OCI-LY7 (cell line): ENCODE data around the gene MLF1. TPM values are rescaled to one million over a fixed set of nuclear protein-coding genes. Genes with fewer than 3 reads are reported as not detected.
A peak's percentile ranks its signal among the peaks of the same experiment; 100 is the strongest.

Experiments used
- BruUV-seq: library from RNA; stranded (reverse); fragments of 400-500 nt; replicated peaks from 2 replicates; lab custom pipeline; 2021; lab: Mats Ljungman, UMichigan
- CTCF ChIA-PET: fragments of 300-600 bp; sonication (Branson Sonifier 250); formaldehyde crosslinking; loops from one replicate; lab custom pipeline; 2022; ENCODE audit warnings: antibody characterized with exemption; ENCODE audit not compliant: unreplicated experiment; lab: Charles Lee
- POLR2A ChIA-PET: fragments of 300-600 bp; sonication (Branson Sonifier 250); formaldehyde crosslinking; loops from one replicate; lab custom pipeline; 2022; ENCODE audit warnings: antibody characterized with exemption; lab: Charles Lee
- DNase-seq: peaks from one replicate; pipeline ENCODE4 v3.0.0-alpha.2; 2015; ENCODE audit warnings: low spot score
- H2AFZ ChIP-seq: fragments of 200-600 bp; sonication (generic), shearing (Covaris generic); 2 replicates; pipeline ENCODE4 v1.6.1; 2014; ENCODE audit warnings: mild to moderate bottlenecking, antibody characterized with exemption, low read length, moderate library complexity
- H3K27ac ChIP-seq: fragments of 200-600 bp; sonication (generic); 2 replicates; pipeline ENCODE4 v1.5.1; 2014; ENCODE audit warnings: mixed run types, low read depth, mild to moderate bottlenecking, moderate library complexity, low read length, inconsistent platforms; ENCODE audit not compliant: poor library complexity, severe bottlenecking
- H3K36me3 ChIP-seq: fragments of 200-600 bp; sonication (generic); 2 replicates; pipeline ENCODE4 v1.6.1; 2014; ENCODE audit warnings: mild to moderate bottlenecking, antibody characterized with exemption, low read length, moderate library complexity, mixed read lengths; ENCODE audit not compliant: insufficient read depth
- H3K4me1 ChIP-seq: fragments of 200-600 bp; sonication (generic); 2 replicates; pipeline ENCODE4 v1.5.1; 2014; ENCODE audit warnings: mild to moderate bottlenecking, low read length; ENCODE audit not compliant: insufficient read depth, poor library complexity, severe bottlenecking
- H3K4me2 ChIP-seq: fragments of 200-600 bp; sonication (generic); 2 replicates; pipeline ENCODE4 v1.6.1; 2014; ENCODE audit warnings: mild to moderate bottlenecking, low read length
- H3K4me3 ChIP-seq: fragments of 200-600 bp; sonication (generic); 2 replicates; pipeline ENCODE4 v1.5.1; 2014; ENCODE audit warnings: mild to moderate bottlenecking, low read depth, low read length; ENCODE audit not compliant: poor library complexity, severe bottlenecking
- H3K79me2 ChIP-seq: fragments of 200-600 bp; sonication (generic); 2 replicates; pipeline ENCODE4 v1.6.1; 2016; ENCODE audit warnings: low read depth, mild to moderate bottlenecking, low read length, moderate library complexity, mixed read lengths; ENCODE audit not compliant: insufficient read depth
- H3K9me2 ChIP-seq: fragments of 200-600 bp; sonication (generic); 2 replicates; pipeline ENCODE4 v1.6.1; 2016; ENCODE audit warnings: mild to moderate bottlenecking, low read length, mixed read lengths; ENCODE audit not compliant: insufficient read depth
- H3K9me3 ChIP-seq: fragments of 200-600 bp; sonication (generic); 2 replicates; pipeline ENCODE4 v1.6.1; 2014; ENCODE audit warnings: mild to moderate bottlenecking, mixed run types, low read length, mixed read lengths
- H4K20me1 ChIP-seq: fragments of 200-600 bp; sonication (generic); 2 replicates; pipeline ENCODE4 v1.6.1; 2014; ENCODE audit warnings: mild to moderate bottlenecking, antibody characterized with exemption, low read length, moderate library complexity, mixed read lengths; ENCODE audit not compliant: insufficient read depth
- CTCF ChIP-seq: fragments of 200-600 bp; sonication (generic); conservative IDR thresholded peaks from 2 replicates; pipeline ENCODE4 v1.5.1; 2014; ENCODE audit warnings: mild to moderate bottlenecking, antibody characterized with exemption, low read length, moderate library complexity, mixed read lengths
- EZH2phosphoT487 ChIP-seq: fragments of 200-600 bp; sonication (generic); IDR thresholded peaks from 2 replicates; pipeline ENCODE4 v1.6.1; 2018; ENCODE audit warnings: low read depth, borderline replicate concordance, mild to moderate bottlenecking, mixed run types, antibody characterized with exemption, low read length, moderate library complexity, mixed read lengths
- intact Hi-C: fragments of 100-400 bp; cut with micrococcal nuclease; formaldehyde crosslinking; loops from one replicate; pipeline ENCODE4 v1.10.0; 2022; ENCODE audit not compliant: unreplicated experiment
- total RNA-seq, 2 experiments: library from RNA; depleted of rRNA in 1 of 2; stranded (reverse); fragments of >200 nt in 1 of 2; shearing (Covaris generic) in 1 of 2; gene quantifications; 2 replicates each; pipeline ENCODE4 v1.2.3, GENCODE V29; 2014 to 2022

MLF1 gene
- total RNA-seq, 2 experiments from 2014 or later = not detected

- no peaks in the 10 kb centered on the region for H3K9me2 ChIP-seq
- H3K4me3 ChIP-seq = no peak overlapping the region
- DNase-seq = no peak
- H3K27ac ChIP-seq = no peak overlapping the region
- POLR2A ChIA-PET = no interaction called here
- no peaks in the 10 kb centered on the region for H3K79me2 ChIP-seq
- no peaks in the 10 kb centered on the region for H3K4me1 ChIP-seq
- no peak overlapping the region for H2AFZ ChIP-seq
- no peak overlapping the region for H3K4me2 ChIP-seq
- no TSS peak for BruUV-seq
- intact Hi-C loops = loop anchor here (5.0 kb wide), 1 partner anchor 669 kb away; no protein-coding TSS in a partner anchor
- CTCF ChIA-PET = no interaction called here
- no peaks in the 10 kb centered on the region for H3K36me3 ChIP-seq
- TF ChIP-seq EZH2phosphoT487 (no peak), CTCF (no peak)
- no peaks in the 10 kb centered on the region for H4K20me1 ChIP-seq
- no peaks in the 10 kb centered on the region for H3K9me3 ChIP-seq
Measured at GRCh38 chr3:158535918-158536317, 35.1 kb upstream of the MLF1 start.

GRCh38 chr3:158539414-158540014 lies 31.5 kb upstream of the MLF1 start:
- DNase-seq = peak; percentile 47
- Histone ChIP-seq H3K4me2 (no peak overlapping the region), H3K79me2 (no peaks in the 10 kb centered on the region), H3K4me1 (no peaks in the 10 kb centered on the region), H2AFZ (no peak overlapping the region), H3K27ac (no peak overlapping the region), H4K20me1 (no peaks in the 10 kb centered on the region), H3K9me2 (no peaks in the 10 kb centered on the region), H3K36me3 (peaks cover 12% of the 10 kb centered on the region; the same call in 1 of the 2 replicates), H3K9me3 (no peaks in the 10 kb centered on the region), H3K4me3 (no peak overlapping the region)
- no TSS peak for BruUV-seq
- ChIA-PET CTCF (interaction anchor here (0.6 kb wide), 1 partner anchor 104 kb away, joined by 3 read pairs; no protein-coding TSS in a partner anchor), POLR2A (interaction anchor here (0.6 to 1.1 kb wide), 2 partner anchors 9 to 166 kb away, joined by 3 to 7 read pairs; no protein-coding TSS in a partner anchor)
- TF ChIP-seq EZH2phosphoT487 (no peak), CTCF (peak; percentile 84)
- intact Hi-C loops = loop anchor here (5.0 kb wide), 1 partner anchor 672 kb away; no protein-coding TSS in a partner anchor

GRCh38 chr3:158540066-158540465 lies 30.9 kb upstream of the MLF1 start:
- H3K4me2 ChIP-seq = no peak overlapping the region
- no peak for DNase-seq
- H3K27ac ChIP-seq = no peak overlapping the region
- POLR2A ChIA-PET = interaction anchor here (0.6 to 1.1 kb wide), 3 partner anchors 10 to 587 kb away, joined by 3 to 7 read pairs (median 3); no protein-coding TSS in a partner anchor
- intact Hi-C loops = no loop called here
- TF ChIP-seq CTCF (no peak), EZH2phosphoT487 (no peak)
- no TSS peak for BruUV-seq
- no peaks in the 10 kb centered on the region for H4K20me1 ChIP-seq
- no peak overlapping the region for H2AFZ ChIP-seq
- H3K9me2 ChIP-seq = no peaks in the 10 kb centered on the region
- CTCF ChIA-PET = no interaction called here
- H3K36me3 ChIP-seq = peaks cover 16% of the 10 kb centered on the region; the same call in 1 of the 2 replicates
- no peak overlapping the region for H3K4me3 ChIP-seq
- H3K4me1 ChIP-seq = no peaks in the 10 kb centered on the region
- no peaks in the 10 kb centered on the region for H3K9me3 ChIP-seq
- no peaks in the 10 kb centered on the region for H3K79me2 ChIP-seq
